ENCODE data around the gene PDAP1.

GRCh38 chr7:99404235-99404976 is 4.0 kb downstream of the PDAP1 start:
- TF ChIP-seq SKIL (CRISPR knock-in tag; IDR thresholded peaks at IDR 0.05; ENCODE audit: borderline replicate concordance) (no peak), POLR2AphosphoS5 (IDR thresholded peaks at IDR 0.05; ENCODE audit: low read depth, low read length) (no peak), MEF2D (CRISPR knock-in tag; IDR thresholded peaks at IDR 0.05) (no peak), TAF15 (IDR thresholded peaks at IDR 0.05; ENCODE audit: low read depth, low read length, poor library complexity, severe bottlenecking) (no peak), ZNF274 (CRISPR knock-in tag; IDR thresholded peaks at IDR 0.05) (no peak), ELF4 (CRISPR knock-in tag; IDR thresholded peaks at IDR 0.05; ENCODE audit: borderline replicate concordance) (no peak), MZF1 (CRISPR knock-in tag; IDR thresholded peaks at IDR 0.05; ENCODE audit: borderline replicate concordance) (no peak), ZNF773 (CRISPR knock-in tag; IDR thresholded peaks at IDR 0.05; ENCODE audit: borderline replicate concordance) (no peak)
